Measurements from ENCODE around the gene TMSB4Y. TPM values are rescaled to one million over a fixed set of nuclear protein-coding genes. Genes with fewer than 3 reads are reported as not detected.

The TMSB4Y gene
- total RNA-seq (ENCODE audit: low replicate concordance): 0.83 TPM in 1 of 2 replicates, not detected in the other

GRCh38 chrY:13703568-13703968 lies at the start of gene TMSB4Y:
TSS of gene TMSB4Y (plus strand) at chrY:13703899.

Other genes starting within 250 kb of the TMSB4Y start
- 18.0 TPM in 1 of 2 replicates, not detected in the other for gene UTY, start 223.9 kb upstream of the TMSB4Y start, total RNA-seq (ENCODE audit: low replicate concordance)

All from smooth muscle cell of the coronary artery (primary cell).